ENCODE data around the gene DNM3. TPM values are rescaled to one million over a fixed set of nuclear protein-coding genes. Genes with fewer than 3 reads are reported as not detected.
A peak's percentile ranks its signal among the peaks of the same experiment; 100 is the strongest.

Gene DNM3
- total RNA-seq, 1 experiment from 2014 or later = 2.7 TPM

DNA sequence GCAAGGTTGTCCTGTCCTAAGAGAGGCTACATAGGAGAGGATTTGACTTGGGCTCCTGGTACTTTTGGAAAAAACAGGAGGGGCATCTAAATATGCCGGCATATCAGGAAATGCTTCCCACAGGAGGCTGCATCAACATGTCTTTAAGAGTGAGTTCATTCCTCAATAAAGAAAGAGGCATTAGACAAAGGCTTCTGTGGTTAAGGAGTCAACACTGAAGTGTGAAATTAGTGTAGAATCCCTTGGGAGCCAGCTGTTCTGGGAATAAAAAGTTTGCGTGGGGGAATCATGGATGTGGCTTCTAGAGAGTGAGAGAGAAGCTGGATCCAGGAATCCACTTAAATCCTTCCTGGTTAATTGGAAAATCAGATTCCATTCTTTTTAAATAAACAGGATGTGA is 69.5 kb downstream of the DNM3 start:
- H3K9me3 ChIP-seq (ENCODE audit: control insufficient read depth, low read depth, low read length) = no peaks in the 10 kb centered on the region
- Mint-ChIP-seq H3K27ac (peak overlapping the region in 2 of 3 experiments; percentile 72 to 96; a peak in 5 of 7 replicates), H3K9me3 (no peaks in the 10 kb centered on the region), H3K27me3 (ENCODE audit: low read depth) (no peaks in the 10 kb centered on the region), H3K4me1 (peaks cover 33 to 37% of the 10 kb centered on the region in 2 experiments), H3K4me3 (no peak overlapping the region), H3K36me3 (ENCODE audit: insufficient read depth in 1 of 3, low read depth in 3 of 3) (no peaks in the 10 kb centered on the region)
- no peaks in the 10 kb centered on the region for H3K23me2 ChIP-seq (ENCODE audit: insufficient read length, low read depth, low read length, poor library complexity, severe bottlenecking)
- H4K5ac ChIP-seq (ENCODE audit: insufficient read length, low read depth, low read length) = no peak overlapping the region
- no peak for DNase-seq
- H2BK15ac ChIP-seq (ENCODE audit: low read depth, low read length) = no peak overlapping the region
- no peaks in the 10 kb centered on the region for H3K79me1 ChIP-seq (ENCODE audit: insufficient read depth, low read depth, low read length, poor library complexity, severe bottlenecking)
- no peak overlapping the region for H3K23ac ChIP-seq (ENCODE audit: insufficient read length, low read depth, low read length)
- H3K4ac ChIP-seq (ENCODE audit: low read depth, low read length) = no peak overlapping the region
- no peaks in the 10 kb centered on the region for H3K79me2 ChIP-seq (ENCODE audit: insufficient read depth, low read length)
- H4K8ac ChIP-seq (replicated peaks; ENCODE audit: insufficient read length, low read depth, low read length) = no peak overlapping the region
- H3K9ac ChIP-seq (ENCODE audit: extremely low read depth, insufficient read length, low read length) = no peak overlapping the region
- no peak overlapping the region for H3K18ac ChIP-seq (ENCODE audit: insufficient read length, low read depth, low read length)
- H2AK5ac ChIP-seq (ENCODE audit: insufficient read length, low read length) = no peak overlapping the region
- TF ChIP-seq, protein P1, sequence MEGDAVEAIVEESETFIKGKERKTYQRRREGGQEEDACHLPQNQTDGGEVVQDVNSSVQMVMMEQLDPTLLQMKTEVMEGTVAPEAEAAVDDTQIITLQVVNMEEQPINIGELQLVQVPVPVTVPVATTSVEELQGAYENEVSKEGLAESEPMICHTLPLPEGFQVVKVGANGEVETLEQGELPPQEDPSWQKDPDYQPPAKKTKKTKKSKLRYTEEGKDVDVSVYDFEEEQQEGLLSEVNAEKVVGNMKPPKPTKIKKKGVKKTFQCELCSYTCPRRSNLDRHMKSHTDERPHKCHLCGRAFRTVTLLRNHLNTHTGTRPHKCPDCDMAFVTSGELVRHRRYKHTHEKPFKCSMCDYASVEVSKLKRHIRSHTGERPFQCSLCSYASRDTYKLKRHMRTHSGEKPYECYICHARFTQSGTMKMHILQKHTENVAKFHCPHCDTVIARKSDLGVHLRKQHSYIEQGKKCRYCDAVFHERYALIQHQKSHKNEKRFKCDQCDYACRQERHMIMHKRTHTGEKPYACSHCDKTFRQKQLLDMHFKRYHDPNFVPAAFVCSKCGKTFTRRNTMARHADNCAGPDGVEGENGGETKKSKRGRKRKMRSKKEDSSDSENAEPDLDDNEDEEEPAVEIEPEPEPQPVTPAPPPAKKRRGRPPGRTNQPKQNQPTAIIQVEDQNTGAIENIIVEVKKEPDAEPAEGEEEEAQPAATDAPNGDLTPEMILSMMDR (conservative IDR thresholded peaks at IDR 0.05) = no peak
- H4K91ac ChIP-seq (ENCODE audit: insufficient read length, low read depth, low read length) = no peak overlapping the region
- H2AFZ ChIP-seq (ENCODE audit: low read length) = no peak overlapping the region
- no peak overlapping the region for H3T11ph ChIP-seq (ENCODE audit: low read length)
- no peak overlapping the region for H2BK20ac ChIP-seq (ENCODE audit: low read depth, low read length, poor library complexity, severe bottlenecking)
- no peak overlapping the region for H2BK12ac ChIP-seq (ENCODE audit: insufficient read length, low read depth, low read length)
- no peak overlapping the region for H3K14ac ChIP-seq (ENCODE audit: insufficient read depth, low read length)
- no peak overlapping the region for H2BK120ac ChIP-seq (ENCODE audit: low read depth, low read length, poor library complexity, severe bottlenecking)
- no peak overlapping the region for H2BK5ac ChIP-seq (ENCODE audit: insufficient read length, low read length)
- peak overlapping the region; percentile 28 for H3K4me2 ChIP-seq (ENCODE audit: insufficient read depth, insufficient read length, low read length)
- H3K27me3 ChIP-seq (ENCODE audit: insufficient read depth, low read length) = no peaks in the 10 kb centered on the region
- H3K56ac ChIP-seq (ENCODE audit: insufficient read length, low read depth, low read length) = no peak overlapping the region
- no peaks in the 10 kb centered on the region for H4K20me1 ChIP-seq (ENCODE audit: control insufficient read depth, insufficient read depth, insufficient read length)
- peaks cover 15% of the 10 kb centered on the region; the same call in 1 of the 2 replicates for H3K4me1 ChIP-seq (ENCODE audit: insufficient read depth, low read length)
- no CpG with 5 or more reads among the region's 2 CpGs for WGBS (ENCODE audit: extremely low coverage, insufficient read length, low lambda C conversion rate)
- H3K27ac ChIP-seq (ENCODE audit: insufficient read length, low read depth, low read length) = peak overlapping the region; percentile 83
